HG03196 (cell line): ENCODE data around the gene LYSMD4.
A peak's percentile ranks its signal among the peaks of the same experiment; 100 is the strongest.
"Not testable (repeated sequence)": the region's sequence is repeated elsewhere in the genome, so short reads cannot be mapped to it uniquely, and the experiment has no call there.

Source experiments
- ATAC-seq: cut with Tn5 transposase; IDR thresholded peaks from one replicate; pipeline ENCODE4 v1.9.1; 2021; ENCODE audit not compliant: unreplicated experiment

LYSMD4 gene

GRCh38 chr15:99733268-99734039, at the start of gene LYSMD4:
Gene LYSMD4, minus strand, starts transcription at chr15:99733437. Its CDS starts 1,438 bp downstream, at chr15:99731999.
- ATAC-seq: peak; percentile 98

GRCh38 chr15:99782029-99782428, 48.8 kb upstream of the LYSMD4 start:
- ATAC-seq: not testable (repeated sequence)

GRCh38 chr15:99777144-99777543, 43.9 kb upstream of the LYSMD4 start:
- no peak for ATAC-seq

- ATAC-seq: no peak
Observed at GRCh38 chr15:99764522-99764921, 31.3 kb upstream of the LYSMD4 start.

- no peak for ATAC-seq
Observed at GRCh38 chr15:99763827-99764226, 30.6 kb upstream of the LYSMD4 start.

GRCh38 chr15:99762288-99762687, 29.1 kb upstream of the LYSMD4 start:
- ATAC-seq: no peak

GRCh38 chr15:99755692-99756409, 22.6 kb upstream of the LYSMD4 start:
- peak; percentile 90 for ATAC-seq

- no peak for ATAC-seq
Observed at GRCh38 chr15:99753066-99753465, 19.8 kb upstream of the LYSMD4 start.

- no peak for ATAC-seq
Observed at GRCh38 chr15:99752556-99752955, 19.3 kb upstream of the LYSMD4 start.

GRCh38 chr15:99750326-99750725, 17.1 kb upstream of the LYSMD4 start:
- ATAC-seq: not testable (repeated sequence)

- no peak for ATAC-seq
Observed at GRCh38 chr15:99749386-99749785, 16.1 kb upstream of the LYSMD4 start.

- no peak for ATAC-seq
Observed at GRCh38 chr15:99745370-99746086, 12.3 kb upstream of the LYSMD4 start.

- ATAC-seq: no peak
Observed at GRCh38 chr15:99744142-99744541, 10.9 kb upstream of the LYSMD4 start.

- no peak for ATAC-seq
Observed at GRCh38 chr15:99741835-99742234, 8.6 kb upstream of the LYSMD4 start.

- no peak for ATAC-seq
Observed at GRCh38 chr15:99738021-99738847, 5.0 kb upstream of the LYSMD4 start.

- ATAC-seq: no peak
Observed at GRCh38 chr15:99736702-99737101, 3.5 kb upstream of the LYSMD4 start.

- ATAC-seq: no peak
Observed at GRCh38 chr15:99735868-99736267, 2.6 kb upstream of the LYSMD4 start.

- ATAC-seq: no peak
Observed at GRCh38 chr15:99734575-99734974, 1.3 kb upstream of the LYSMD4 start.

GRCh38 chr15:99734040-99734291, 729 bp upstream of the LYSMD4 start:
- not testable (repeated sequence) for ATAC-seq

- peak; percentile 11 for ATAC-seq
Observed at GRCh38 chr15:99732751-99733267, 428 bp downstream of the LYSMD4 start.
